Peyer's patch (tissue), 4 donors: Measurements from ENCODE around the gene SIK2.

Source experiments
- CTCF ChIP-seq, 6 experiments: fragments of 450-650 bp in 4 of 6; fragments of 200-600 bp in 2 of 6; sonication (generic) in 1 of 6; IDR thresholded peaks; one replicate each; pipeline ENCODE4 v1.5.1; 2017 to 2019; ENCODE audit warnings: antibody characterized with exemption in 6 of 6, mild to moderate bottlenecking in 3 of 6, moderate library complexity in 1 of 6
- POLR2A ChIP-seq, 2 donors: fragments of 450-650 bp; IDR thresholded peaks; one replicate each; pipeline ENCODE4 v1.5.1; 2017; ENCODE audit warnings: antibody characterized with exemption in 2 of 2, mild to moderate bottlenecking in 2 of 2, moderate library complexity in 2 of 2

GRCh38 chr11:111581341-111581740, 20.9 kb upstream of the SIK2 start:
- TF ChIP-seq POLR2A (IDR thresholded peaks at IDR 0.05) = no peak
- no peak for TF ChIP-seq CTCF (IDR thresholded peaks at IDR 0.05)
